Measurements from ENCODE around the gene TSFM. TPM values are rescaled to one million over a fixed set of nuclear protein-coding genes. Genes with fewer than 3 reads are reported as not detected.

The TSFM gene
- 10 to 100 TPM in 3 of 4 donors, 1 to 10 TPM in 1; 9.4 to 21.2 (median 13.7) TPM for total RNA-seq

DNA sequence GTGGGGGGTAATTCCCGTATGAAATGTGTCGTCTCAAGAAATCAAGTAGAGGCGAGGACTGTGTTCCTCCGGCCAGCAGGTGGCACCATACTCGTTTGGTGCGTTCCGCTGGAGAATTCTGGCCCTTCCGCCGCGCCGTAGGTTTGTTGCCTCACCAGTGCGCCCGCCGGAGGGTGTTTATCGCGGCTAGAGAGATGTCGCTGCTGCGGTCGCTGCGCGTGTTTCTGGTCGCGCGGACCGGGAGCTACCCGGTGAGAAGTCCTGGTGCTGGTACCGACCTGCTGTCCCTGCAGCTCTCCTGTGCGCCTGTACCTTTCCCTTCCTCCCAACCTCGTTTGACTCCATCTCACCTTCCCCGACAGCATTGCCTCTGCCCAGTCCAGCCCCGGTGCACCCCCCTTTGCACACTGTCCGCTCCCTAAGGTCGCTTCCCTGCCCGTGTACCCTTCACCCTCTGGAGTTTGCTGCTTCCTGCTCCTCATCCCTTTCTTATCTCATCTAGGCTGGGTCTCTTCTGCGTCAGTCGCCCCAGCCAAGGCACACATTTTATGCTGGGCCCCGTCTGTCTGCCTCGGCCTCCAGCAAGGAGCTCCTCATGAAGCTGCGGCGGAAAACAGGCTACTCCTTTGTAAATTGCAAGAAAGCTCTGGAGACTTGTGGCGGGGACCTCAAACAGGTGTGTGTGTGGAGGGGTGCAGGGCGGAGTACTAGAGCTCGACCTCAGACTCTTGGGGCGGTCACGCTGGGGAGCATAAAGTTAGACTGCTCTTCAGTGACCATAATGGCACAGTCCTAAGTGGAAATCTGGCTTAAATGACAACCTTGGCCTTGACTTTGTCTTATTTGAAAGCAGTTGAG, at the start of gene TSFM:
TSFM (plus strand) TSS at position 180 of the 858 bp plus-strand sequence; CDS start at position 195, 15 bp downstream.
- no peaks in the 10 kb centered on the region for H3K9me3 ChIP-seq
- DNase-seq: peak; percentile 96 to 98 (median 97)
- no peaks in the 10 kb centered on the region for H3K27me3 ChIP-seq
- peaks cover 0 to 26% (median 0%) of the 10 kb centered on the region in 3 donors for H3K36me3 ChIP-seq
- peak; percentile 47 to 55 for TF ChIP-seq POLR2A (IDR thresholded peaks at IDR 0.05)
- TF ChIP-seq, protein P1, sequence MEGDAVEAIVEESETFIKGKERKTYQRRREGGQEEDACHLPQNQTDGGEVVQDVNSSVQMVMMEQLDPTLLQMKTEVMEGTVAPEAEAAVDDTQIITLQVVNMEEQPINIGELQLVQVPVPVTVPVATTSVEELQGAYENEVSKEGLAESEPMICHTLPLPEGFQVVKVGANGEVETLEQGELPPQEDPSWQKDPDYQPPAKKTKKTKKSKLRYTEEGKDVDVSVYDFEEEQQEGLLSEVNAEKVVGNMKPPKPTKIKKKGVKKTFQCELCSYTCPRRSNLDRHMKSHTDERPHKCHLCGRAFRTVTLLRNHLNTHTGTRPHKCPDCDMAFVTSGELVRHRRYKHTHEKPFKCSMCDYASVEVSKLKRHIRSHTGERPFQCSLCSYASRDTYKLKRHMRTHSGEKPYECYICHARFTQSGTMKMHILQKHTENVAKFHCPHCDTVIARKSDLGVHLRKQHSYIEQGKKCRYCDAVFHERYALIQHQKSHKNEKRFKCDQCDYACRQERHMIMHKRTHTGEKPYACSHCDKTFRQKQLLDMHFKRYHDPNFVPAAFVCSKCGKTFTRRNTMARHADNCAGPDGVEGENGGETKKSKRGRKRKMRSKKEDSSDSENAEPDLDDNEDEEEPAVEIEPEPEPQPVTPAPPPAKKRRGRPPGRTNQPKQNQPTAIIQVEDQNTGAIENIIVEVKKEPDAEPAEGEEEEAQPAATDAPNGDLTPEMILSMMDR (IDR thresholded peaks at IDR 0.05): peak; percentile 91 to 99 (median 98)
- H3K4me1 ChIP-seq: peaks cover 0 to 12% (median 8%) of the 10 kb centered on the region in 4 donors
- H3K27ac ChIP-seq: peak within 1 kb of the TSS; percentile 58 to 82 (median 70)
- H3K4me3 ChIP-seq: peak within 1 kb of the TSS; percentile 57 to 98 (median 88)

DNA sequence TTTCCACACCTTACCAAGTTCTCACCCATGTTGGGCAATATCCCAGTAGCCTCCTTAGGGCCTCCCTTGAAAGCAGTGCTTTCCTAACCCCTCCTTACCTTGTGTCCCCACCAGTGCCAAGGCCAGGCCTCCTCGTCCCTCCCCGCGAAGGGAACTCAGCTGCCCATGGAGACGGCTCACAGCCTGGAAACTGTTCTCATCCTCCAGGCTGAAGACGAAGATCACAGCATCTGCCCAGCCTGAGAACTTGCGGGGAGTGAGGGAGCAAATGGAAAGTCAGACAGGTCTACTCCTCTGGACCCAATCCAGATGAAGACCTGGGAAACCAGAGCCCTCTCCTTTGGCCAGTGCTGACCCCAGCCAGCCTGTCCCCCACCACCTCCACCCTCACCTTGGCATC, 48.7 kb upstream of the TSFM start:
- Histone ChIP-seq H3K36me3 (peaks cover 0 to 6% (median 0%) of the 10 kb centered on the region in 3 donors), H3K4me3 (no peak overlapping the region), H3K27me3 (peaks cover 0 to 42% of the 10 kb centered on the region in 2 donors), H3K9me3 (no peaks in the 10 kb centered on the region), H3K4me1 (peaks cover 0 to 32% (median 4%) of the 10 kb centered on the region in 4 donors), H3K27ac (no peak overlapping the region)
- DNase-seq: no peak
- TF ChIP-seq, protein P1 (IDR thresholded peaks at IDR 0.05): no peak
- TF ChIP-seq POLR2A (IDR thresholded peaks at IDR 0.05): no peak

DNA sequence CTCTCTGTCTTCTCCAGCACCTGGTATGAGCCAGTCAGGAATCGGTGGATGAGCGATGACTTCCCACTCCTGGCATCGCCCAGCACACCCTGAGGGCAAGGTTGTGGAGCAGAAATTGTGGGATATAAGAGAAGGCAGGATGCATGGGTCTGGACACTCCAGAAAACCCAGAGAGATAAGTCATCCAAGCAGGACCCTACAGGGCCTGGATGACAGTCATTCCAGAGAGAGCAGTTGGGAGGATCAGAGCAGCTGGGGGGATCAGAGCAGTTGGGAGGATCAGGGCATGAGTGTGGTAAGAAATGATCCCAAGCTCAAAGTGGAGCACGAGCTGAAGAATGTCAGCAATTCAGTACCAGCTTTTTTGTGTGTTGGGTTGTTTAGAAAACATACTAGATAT, 48.0 kb upstream of the TSFM start:
- no peak overlapping the region for H3K27ac ChIP-seq
- H3K4me1 ChIP-seq: peaks cover 0 to 32% (median 5%) of the 10 kb centered on the region in 4 donors
- H3K27me3 ChIP-seq: peaks cover 0 to 48% of the 10 kb centered on the region in 2 donors

DNA sequence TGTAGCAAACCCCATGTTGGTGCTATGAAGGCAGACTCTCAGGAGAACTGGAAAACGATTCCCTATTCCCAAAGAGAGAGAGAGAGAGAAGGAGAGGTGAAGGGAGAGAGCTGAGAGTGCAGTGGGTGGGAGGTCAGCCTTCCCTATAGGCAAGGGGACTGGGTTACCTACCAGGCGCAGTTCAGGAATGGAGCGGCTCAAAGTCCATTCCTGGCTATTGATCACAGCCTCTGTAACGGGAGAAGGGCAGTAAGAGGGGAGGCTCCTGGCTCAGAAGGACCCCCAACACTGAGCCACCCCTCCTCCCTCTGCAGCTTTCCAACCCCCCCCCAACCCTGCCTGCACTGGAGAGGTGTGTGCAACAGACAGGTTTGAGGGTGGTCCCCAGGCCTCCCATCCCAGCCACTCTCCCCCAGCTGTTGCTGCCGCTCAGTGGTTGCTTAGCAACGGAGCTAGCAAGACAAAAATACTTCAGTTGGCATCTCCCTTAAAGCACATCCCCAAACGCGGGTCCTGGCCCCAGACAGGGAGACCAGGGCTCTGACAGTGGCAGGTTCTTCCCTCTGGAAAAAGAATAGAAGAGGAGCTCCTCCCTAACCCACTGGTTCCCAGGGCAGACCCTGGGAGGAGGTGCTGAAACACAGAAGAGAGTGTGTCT, 47.3 kb upstream of the TSFM start:
- H3K27me3 ChIP-seq: peaks cover 0 to 50% of the 10 kb centered on the region in 2 donors
- TF ChIP-seq, protein P1 (IDR thresholded peaks at IDR 0.05): no peak
- TF ChIP-seq POLR2A (IDR thresholded peaks at IDR 0.05): no peak

More for the DNA sequence above, 48.0 kb upstream of the TSFM start:
- no peak for DNase-seq
- peaks cover 0 to 6% (median 0%) of the 10 kb centered on the region in 3 donors for H3K36me3 ChIP-seq
- no peaks in the 10 kb centered on the region for H3K9me3 ChIP-seq
- no peak for TF ChIP-seq POLR2A (IDR thresholded peaks at IDR 0.05)
- TF ChIP-seq, protein P1 (IDR thresholded peaks at IDR 0.05): no peak
- no peak overlapping the region for H3K4me3 ChIP-seq

DNA sequence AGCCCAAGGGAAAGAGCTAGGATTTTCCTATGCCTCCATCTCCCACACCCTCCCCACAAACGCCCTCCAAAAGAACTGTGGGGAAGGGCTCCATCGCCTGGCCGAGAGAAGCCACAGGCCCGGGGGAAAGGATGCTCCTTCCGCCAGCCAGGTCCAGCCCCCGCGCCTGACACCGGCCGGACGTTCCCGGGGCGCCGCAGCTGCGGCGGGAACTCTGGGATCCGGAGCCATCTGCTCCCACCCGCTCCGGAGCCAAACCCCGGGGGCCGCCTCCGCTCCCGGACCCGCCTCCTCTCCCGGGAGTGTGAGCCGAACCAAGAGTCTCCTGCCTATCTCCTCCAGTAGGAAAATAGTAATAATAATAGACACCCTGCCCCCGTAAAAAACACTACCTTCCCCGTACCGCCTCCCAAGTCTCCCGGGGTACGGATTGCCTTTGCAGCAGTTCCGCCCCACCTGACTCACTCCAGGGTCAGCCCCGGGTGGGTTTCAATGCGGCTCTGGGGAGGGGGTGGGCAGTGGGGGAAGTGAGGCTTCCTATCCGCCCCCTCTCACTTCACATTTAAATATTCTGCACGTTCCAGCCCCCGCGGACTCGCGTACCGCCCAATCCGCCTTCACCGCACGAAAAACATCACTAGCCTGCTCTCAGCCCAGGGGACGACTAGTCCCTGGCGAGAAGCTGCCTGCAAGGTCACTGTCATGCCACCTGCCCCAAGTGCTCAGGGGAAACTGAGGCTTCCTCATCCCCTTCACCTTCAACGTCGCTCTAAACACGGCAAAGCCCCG, 46.4 kb upstream of the TSFM start:
- DNase-seq: peak in 1 of 3 donors; percentile 52
- Histone ChIP-seq H3K27me3 (peaks cover 0 to 50% of the 10 kb centered on the region in 2 donors), H3K4me1 (peaks cover 0 to 32% (median 15%) of the 10 kb centered on the region in 4 donors)

More for the DNA sequence above, 47.3 kb upstream of the TSFM start:
- Histone ChIP-seq H3K36me3 (peaks cover 0 to 6% (median 0%) of the 10 kb centered on the region in 3 donors), H3K27ac (no peak overlapping the region), H3K9me3 (no peaks in the 10 kb centered on the region), H3K4me3 (no peak overlapping the region), H3K4me1 (peaks cover 0 to 32% (median 10%) of the 10 kb centered on the region in 4 donors)
- peak in 1 of 3 donors; percentile 34 for DNase-seq

More for the DNA sequence above, 46.4 kb upstream of the TSFM start:
- Histone ChIP-seq H3K9me3 (no peaks in the 10 kb centered on the region), H3K27ac (no peak overlapping the region), H3K4me3 (peak overlapping the region in 1 of 4 donors; percentile 0), H3K36me3 (peaks cover 0 to 6% (median 0%) of the 10 kb centered on the region in 3 donors)
- TF ChIP-seq, protein P1 (IDR thresholded peaks at IDR 0.05): no peak
- TF ChIP-seq POLR2A (IDR thresholded peaks at IDR 0.05): no peak
